Activated naive CD4-positive, alpha-beta T cell treated with anti-CD3 and anti-CD28 coated beads, Interleukin-2, amount 50 U/mL, for 16 hours (primary cell): ENCODE data around the gene COL18A1.

Experiments used
- DNase-seq: peaks from one replicate; pipeline ENCODE4 v3.0.0-alpha.2; 2020

The COL18A1 gene

GRCh38 chr21:45457161-45457831 lies 52.3 kb downstream of the COL18A1 start:
- no peak for DNase-seq

GRCh38 chr21:45457832-45458172 lies 52.8 kb downstream of the COL18A1 start:
- DNase-seq: no peak

GRCh38 chr21:45458281-45459170 lies 53.6 kb downstream of the COL18A1 start:
- no peak for DNase-seq

- DNase-seq: no peak
Observed at GRCh38 chr21:45459171-45460010, 54.4 kb downstream of the COL18A1 start.

GRCh38 chr21:45460011-45460565 lies 55.1 kb downstream of the COL18A1 start:
- no peak for DNase-seq

- DNase-seq: no peak
Observed at GRCh38 chr21:45460611-45461368, 55.8 kb downstream of the COL18A1 start.

GRCh38 chr21:45461369-45461750 lies 56.4 kb downstream of the COL18A1 start:
- DNase-seq: no peak

- DNase-seq: no peak
Observed at GRCh38 chr21:45461806-45462341, 56.9 kb downstream of the COL18A1 start.

- DNase-seq: no peak
Observed at GRCh38 chr21:45463871-45464270, 58.9 kb downstream of the COL18A1 start.

- DNase-seq: no peak
Observed at GRCh38 chr21:45464309-45464708, 59.3 kb downstream of the COL18A1 start.

GRCh38 chr21:45465105-45465504 lies 60.1 kb downstream of the COL18A1 start:
- DNase-seq: no peak

- DNase-seq: no peak
Observed at GRCh38 chr21:45465611-45466329, 60.8 kb downstream of the COL18A1 start.

GRCh38 chr21:45466330-45467220 lies 61.6 kb downstream of the COL18A1 start:
- DNase-seq: no peak

- DNase-seq: no peak
Observed at GRCh38 chr21:45467221-45467779, 62.3 kb downstream of the COL18A1 start.

- no peak for DNase-seq
Observed at GRCh38 chr21:45468051-45468970, 63.3 kb downstream of the COL18A1 start.

GRCh38 chr21:45468971-45469272 lies 64.0 kb downstream of the COL18A1 start:
- DNase-seq: no peak

GRCh38 chr21:45469273-45470086 lies 64.5 kb downstream of the COL18A1 start:
- no peak for DNase-seq

- DNase-seq: no peak
Observed at GRCh38 chr21:45470087-45470515, 65.1 kb downstream of the COL18A1 start.
